ENCODE data around the gene RETREG1.

RETREG1 gene

DNA sequence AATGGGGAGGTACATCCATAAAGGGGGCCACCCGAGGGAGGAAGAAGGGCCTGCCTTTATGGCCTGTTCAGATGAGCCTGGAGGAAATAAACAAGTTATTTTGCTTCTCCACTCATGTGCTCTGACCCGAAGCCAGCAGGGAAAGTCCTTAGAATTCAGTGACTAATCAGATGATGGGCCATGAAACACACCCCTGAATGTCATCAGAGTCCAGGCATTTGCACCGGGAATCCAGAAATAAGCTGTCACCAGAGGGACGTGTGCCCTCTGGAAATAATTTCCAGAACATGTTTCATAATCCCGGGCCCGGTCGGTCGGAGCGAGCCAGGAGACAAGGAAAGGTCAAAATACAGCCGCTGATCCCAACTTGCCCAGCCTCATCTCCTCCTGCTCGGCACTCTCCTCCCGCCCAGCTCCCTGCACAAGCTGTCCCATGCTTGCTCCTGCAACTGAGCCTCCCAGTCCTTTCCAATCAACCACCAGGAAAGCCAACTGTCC is 77.6 kb downstream of the RETREG1 start:
- DNase-seq (ENCODE audit: low read depth in 1 of 2, low spot score in 1 of 2), result no peak
- Histone ChIP-seq H3K27me3 (ENCODE audit: insufficient read depth, poor library complexity, severe bottlenecking) (peaks cover 3% of the 10 kb centered on the region), H3K4me3 (replicated peaks; ENCODE audit: insufficient read depth, low read length) (no peak overlapping the region), H3K27ac (replicated peaks) (no peak overlapping the region)
- TF ChIP-seq GABPA (IDR thresholded peaks at IDR 0.05; ENCODE audit: low read depth), result no peak
- no peak for TF ChIP-seq POLR2AphosphoS5 (IDR thresholded peaks at IDR 0.05; ENCODE audit: low read depth)
- TF ChIP-seq, protein P1, sequence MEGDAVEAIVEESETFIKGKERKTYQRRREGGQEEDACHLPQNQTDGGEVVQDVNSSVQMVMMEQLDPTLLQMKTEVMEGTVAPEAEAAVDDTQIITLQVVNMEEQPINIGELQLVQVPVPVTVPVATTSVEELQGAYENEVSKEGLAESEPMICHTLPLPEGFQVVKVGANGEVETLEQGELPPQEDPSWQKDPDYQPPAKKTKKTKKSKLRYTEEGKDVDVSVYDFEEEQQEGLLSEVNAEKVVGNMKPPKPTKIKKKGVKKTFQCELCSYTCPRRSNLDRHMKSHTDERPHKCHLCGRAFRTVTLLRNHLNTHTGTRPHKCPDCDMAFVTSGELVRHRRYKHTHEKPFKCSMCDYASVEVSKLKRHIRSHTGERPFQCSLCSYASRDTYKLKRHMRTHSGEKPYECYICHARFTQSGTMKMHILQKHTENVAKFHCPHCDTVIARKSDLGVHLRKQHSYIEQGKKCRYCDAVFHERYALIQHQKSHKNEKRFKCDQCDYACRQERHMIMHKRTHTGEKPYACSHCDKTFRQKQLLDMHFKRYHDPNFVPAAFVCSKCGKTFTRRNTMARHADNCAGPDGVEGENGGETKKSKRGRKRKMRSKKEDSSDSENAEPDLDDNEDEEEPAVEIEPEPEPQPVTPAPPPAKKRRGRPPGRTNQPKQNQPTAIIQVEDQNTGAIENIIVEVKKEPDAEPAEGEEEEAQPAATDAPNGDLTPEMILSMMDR (IDR thresholded peaks at IDR 0.05; ENCODE audit: insufficient read depth, low read length), result no peak
- TF ChIP-seq, protein P2, sequence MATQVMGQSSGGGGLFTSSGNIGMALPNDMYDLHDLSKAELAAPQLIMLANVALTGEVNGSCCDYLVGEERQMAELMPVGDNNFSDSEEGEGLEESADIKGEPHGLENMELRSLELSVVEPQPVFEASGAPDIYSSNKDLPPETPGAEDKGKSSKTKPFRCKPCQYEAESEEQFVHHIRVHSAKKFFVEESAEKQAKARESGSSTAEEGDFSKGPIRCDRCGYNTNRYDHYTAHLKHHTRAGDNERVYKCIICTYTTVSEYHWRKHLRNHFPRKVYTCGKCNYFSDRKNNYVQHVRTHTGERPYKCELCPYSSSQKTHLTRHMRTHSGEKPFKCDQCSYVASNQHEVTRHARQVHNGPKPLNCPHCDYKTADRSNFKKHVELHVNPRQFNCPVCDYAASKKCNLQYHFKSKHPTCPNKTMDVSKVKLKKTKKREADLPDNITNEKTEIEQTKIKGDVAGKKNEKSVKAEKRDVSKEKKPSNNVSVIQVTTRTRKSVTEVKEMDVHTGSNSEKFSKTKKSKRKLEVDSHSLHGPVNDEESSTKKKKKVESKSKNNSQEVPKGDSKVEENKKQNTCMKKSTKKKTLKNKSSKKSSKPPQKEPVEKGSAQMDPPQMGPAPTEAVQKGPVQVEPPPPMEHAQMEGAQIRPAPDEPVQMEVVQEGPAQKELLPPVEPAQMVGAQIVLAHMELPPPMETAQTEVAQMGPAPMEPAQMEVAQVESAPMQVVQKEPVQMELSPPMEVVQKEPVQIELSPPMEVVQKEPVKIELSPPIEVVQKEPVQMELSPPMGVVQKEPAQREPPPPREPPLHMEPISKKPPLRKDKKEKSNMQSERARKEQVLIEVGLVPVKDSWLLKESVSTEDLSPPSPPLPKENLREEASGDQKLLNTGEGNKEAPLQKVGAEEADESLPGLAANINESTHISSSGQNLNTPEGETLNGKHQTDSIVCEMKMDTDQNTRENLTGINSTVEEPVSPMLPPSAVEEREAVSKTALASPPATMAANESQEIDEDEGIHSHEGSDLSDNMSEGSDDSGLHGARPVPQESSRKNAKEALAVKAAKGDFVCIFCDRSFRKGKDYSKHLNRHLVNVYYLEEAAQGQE (IDR thresholded peaks at IDR 0.05; ENCODE audit: insufficient replicate concordance, low read depth), result no peak
- TF ChIP-seq SPI1 (IDR thresholded peaks at IDR 0.05; ENCODE audit: borderline replicate concordance, low read depth), result no peak

DNA sequence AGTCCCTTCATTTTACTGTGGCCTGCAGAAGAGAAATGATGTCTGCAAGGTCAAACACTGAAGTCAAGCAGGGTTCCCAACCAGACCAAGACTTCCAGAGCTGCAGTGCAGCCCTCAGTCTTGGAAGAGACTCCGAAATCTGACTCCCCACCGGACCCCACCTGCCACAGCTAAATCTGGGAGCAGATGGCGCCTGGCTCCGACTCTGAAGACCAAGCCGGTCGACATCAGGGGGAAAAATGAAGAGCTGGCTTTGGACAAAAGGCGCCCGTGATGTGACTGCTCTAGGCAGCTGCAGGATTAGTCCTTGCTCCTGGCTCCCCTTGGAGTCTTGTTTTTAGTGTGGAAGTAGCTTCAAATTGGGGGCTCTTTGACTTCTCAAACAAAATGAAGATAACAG is 78.8 kb downstream of the RETREG1 start:
- DNase-seq (ENCODE audit: low read depth in 1 of 2, low spot score in 1 of 2), result no peak
- Histone ChIP-seq H3K4me3 (replicated peaks; ENCODE audit: insufficient read depth, low read length) (no peak overlapping the region), H3K27ac (replicated peaks) (no peak overlapping the region), H3K27me3 (ENCODE audit: insufficient read depth, poor library complexity, severe bottlenecking) (peaks cover 3% of the 10 kb centered on the region)
- TF ChIP-seq POLR2AphosphoS5 (IDR thresholded peaks at IDR 0.05; ENCODE audit: low read depth) (no peak), SPI1 (IDR thresholded peaks at IDR 0.05; ENCODE audit: borderline replicate concordance, low read depth) (no peak), GABPA (IDR thresholded peaks at IDR 0.05; ENCODE audit: low read depth) (no peak)
- TF ChIP-seq, protein P2 (IDR thresholded peaks at IDR 0.05; ENCODE audit: insufficient replicate concordance, low read depth), result no peak
- TF ChIP-seq, protein P1 (IDR thresholded peaks at IDR 0.05; ENCODE audit: insufficient read depth, low read length), result no peak

DNA sequence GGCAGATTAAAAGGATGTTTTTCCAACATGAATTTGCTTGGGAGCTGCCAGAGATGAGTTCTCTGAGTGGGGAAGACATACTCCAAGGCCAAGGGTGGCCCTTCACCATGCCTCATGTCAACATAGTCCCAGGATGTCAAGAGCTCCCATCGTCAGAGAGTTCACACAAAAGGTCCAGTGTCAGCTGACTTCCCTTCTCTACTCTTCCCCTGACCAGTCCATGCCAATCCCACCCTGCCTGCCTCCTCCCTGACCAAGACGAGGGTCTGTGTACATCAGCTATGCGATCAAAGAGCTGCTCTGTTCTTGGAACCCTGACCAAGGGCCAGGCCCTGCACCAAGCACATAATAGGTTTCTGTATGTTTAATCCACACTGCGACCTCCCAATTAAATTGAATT is 80.0 kb downstream of the RETREG1 start:
- DNase-seq (ENCODE audit: low read depth in 1 of 2, low spot score in 1 of 2), result no peak
- Histone ChIP-seq H3K27ac (replicated peaks) (no peak overlapping the region), H3K27me3 (ENCODE audit: insufficient read depth, poor library complexity, severe bottlenecking) (peaks cover 3% of the 10 kb centered on the region), H3K4me3 (replicated peaks; ENCODE audit: insufficient read depth, low read length) (no peak overlapping the region)
- no peak for TF ChIP-seq SPI1 (IDR thresholded peaks at IDR 0.05; ENCODE audit: borderline replicate concordance, low read depth)
- TF ChIP-seq, protein P2 (IDR thresholded peaks at IDR 0.05; ENCODE audit: insufficient replicate concordance, low read depth), result no peak
- no peak for TF ChIP-seq POLR2AphosphoS5 (IDR thresholded peaks at IDR 0.05; ENCODE audit: low read depth)
- no peak for TF ChIP-seq GABPA (IDR thresholded peaks at IDR 0.05; ENCODE audit: low read depth)
- TF ChIP-seq, protein P1 (IDR thresholded peaks at IDR 0.05; ENCODE audit: insufficient read depth, low read length), result no peak

All from HL-60 (cell line).